A673 (cell line): Measurements from ENCODE around the gene STING1.

Source experiments
- EZH2 ChIP-seq: fragments of 200-600 bp; sonication (generic); IDR thresholded peaks from 2 replicates; pipeline ENCODE4 v1.6.1; 2017; ENCODE audit warnings: borderline replicate concordance, low read depth, mild to moderate bottlenecking, mixed read lengths, antibody characterized with exemption, low read length; ENCODE audit not compliant: poor library complexity, severe bottlenecking
- TF ChIP-seq, protein P1 (sequence below): fragments of 300-800, 200-600 bp; sonication (generic); conservative IDR thresholded peaks from 2 replicates; pipeline ENCODE4 v1.5.1; 2017; ENCODE audit warnings: low read depth, mild to moderate bottlenecking, antibody characterized with exemption, low read length, moderate library complexity, mixed read lengths

DNA sequence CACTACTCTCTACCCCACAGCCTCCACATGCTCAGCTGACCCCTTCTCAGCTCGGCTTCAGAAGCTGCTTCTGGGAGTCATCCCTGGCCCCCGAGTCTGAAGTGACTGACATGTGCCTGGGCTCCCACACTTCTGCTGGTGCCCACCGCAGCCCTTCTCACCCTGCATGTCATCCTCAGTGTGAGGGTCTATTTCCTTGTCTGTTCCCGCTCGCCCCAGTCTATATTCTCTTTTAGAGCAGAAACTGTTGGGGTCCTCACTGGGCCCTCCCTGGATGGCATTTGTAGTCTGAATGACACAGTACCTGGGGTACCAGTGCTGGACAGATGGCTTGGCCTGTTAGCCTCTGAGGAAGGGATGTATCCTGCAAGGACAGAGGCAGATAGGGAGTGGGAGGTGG, 25.3 kb downstream of the STING1 start:
- no peak for TF ChIP-seq EZH2
- TF ChIP-seq, protein P1, sequence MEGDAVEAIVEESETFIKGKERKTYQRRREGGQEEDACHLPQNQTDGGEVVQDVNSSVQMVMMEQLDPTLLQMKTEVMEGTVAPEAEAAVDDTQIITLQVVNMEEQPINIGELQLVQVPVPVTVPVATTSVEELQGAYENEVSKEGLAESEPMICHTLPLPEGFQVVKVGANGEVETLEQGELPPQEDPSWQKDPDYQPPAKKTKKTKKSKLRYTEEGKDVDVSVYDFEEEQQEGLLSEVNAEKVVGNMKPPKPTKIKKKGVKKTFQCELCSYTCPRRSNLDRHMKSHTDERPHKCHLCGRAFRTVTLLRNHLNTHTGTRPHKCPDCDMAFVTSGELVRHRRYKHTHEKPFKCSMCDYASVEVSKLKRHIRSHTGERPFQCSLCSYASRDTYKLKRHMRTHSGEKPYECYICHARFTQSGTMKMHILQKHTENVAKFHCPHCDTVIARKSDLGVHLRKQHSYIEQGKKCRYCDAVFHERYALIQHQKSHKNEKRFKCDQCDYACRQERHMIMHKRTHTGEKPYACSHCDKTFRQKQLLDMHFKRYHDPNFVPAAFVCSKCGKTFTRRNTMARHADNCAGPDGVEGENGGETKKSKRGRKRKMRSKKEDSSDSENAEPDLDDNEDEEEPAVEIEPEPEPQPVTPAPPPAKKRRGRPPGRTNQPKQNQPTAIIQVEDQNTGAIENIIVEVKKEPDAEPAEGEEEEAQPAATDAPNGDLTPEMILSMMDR, result no peak
